GM19240 (cell line): ENCODE measurements around the gene FNDC8.
"Not testable (repeated sequence)": the region's sequence is repeated elsewhere in the genome, so short reads cannot be mapped to it uniquely, and the experiment has no call there.

Source experiments
- DNase-seq: peaks from one replicate; pipeline ENCODE4 v3.0.0; 2011; ENCODE audit warnings: low spot score; ENCODE audit not compliant: insufficient read length

Gene FNDC8

GRCh38 chr17:35141681-35142466 is 20.5 kb downstream of the FNDC8 start, which contains the start of gene NLE1:
TSS of gene NLE1 (minus strand) at chr17:35142303. CDS start at chr17:35142275, 28 bp downstream.
- DNase-seq: peak; percentile 94

GRCh38 chr17:35142467-35142796 is 21.0 kb downstream of the FNDC8 start:
- no peak for DNase-seq

GRCh38 chr17:35144840-35145239 is 23.4 kb downstream of the FNDC8 start:
- DNase-seq: no peak

GRCh38 chr17:35146214-35146833 is 24.9 kb downstream of the FNDC8 start:
- no peak for DNase-seq

- no peak for DNase-seq
These were observed 26.0 kb downstream of the FNDC8 start, which contains the start of gene UNC45B for GRCh38 chr17:35147375-35147905. TSS of gene UNC45B (plus strand) at chr17:35147817. CDS start at chr17:35148264, 447 bp downstream.

- DNase-seq: no peak
These were observed 26.7 kb downstream of the FNDC8 start for GRCh38 chr17:35148144-35148543.

GRCh38 chr17:35149941-35150340 is 28.5 kb downstream of the FNDC8 start:
- DNase-seq: no peak

- not testable (repeated sequence) for DNase-seq
These were observed 29.7 kb downstream of the FNDC8 start for GRCh38 chr17:35151080-35151479.

GRCh38 chr17:35152421-35153140 is 31.2 kb downstream of the FNDC8 start:
- DNase-seq: no peak

- no peak for DNase-seq
These were observed 33.1 kb downstream of the FNDC8 start for GRCh38 chr17:35154196-35155165.

GRCh38 chr17:35155246-35155645 is 33.8 kb downstream of the FNDC8 start:
- DNase-seq: no peak

GRCh38 chr17:35159940-35160339 is 38.5 kb downstream of the FNDC8 start:
- no peak for DNase-seq

GRCh38 chr17:35160354-35161201 is 39.2 kb downstream of the FNDC8 start:
- no peak for DNase-seq

GRCh38 chr17:35161281-35161761 is 39.9 kb downstream of the FNDC8 start:
- no peak for DNase-seq

GRCh38 chr17:35162755-35163154 is 41.3 kb downstream of the FNDC8 start:
- DNase-seq: no peak

- no peak for DNase-seq
These were observed 42.5 kb downstream of the FNDC8 start for GRCh38 chr17:35163886-35164285.

- DNase-seq: no peak
These were observed 43.3 kb downstream of the FNDC8 start for GRCh38 chr17:35164716-35165115.

GRCh38 chr17:35166526-35166925 is 45.1 kb downstream of the FNDC8 start:
- no peak for DNase-seq

- no peak for DNase-seq
These were observed 45.6 kb downstream of the FNDC8 start for GRCh38 chr17:35167046-35167445.

GRCh38 chr17:35167666-35168065 is 46.3 kb downstream of the FNDC8 start:
- no peak for DNase-seq
